Body of pancreas (tissue), 4 donors: ENCODE data around the gene AK5. TPM values are rescaled to one million over a fixed set of nuclear protein-coding genes. Genes with fewer than 3 reads are reported as not detected.

Source experiments
- ATAC-seq: fragments of 150-250 bp; one replicate; pipeline ENCODE4 v1.9.1; 2016
- DNase-seq, 4 donors: peaks; one replicate each; pipeline ENCODE4 v3.0.0-alpha.2; 2019
- H3K27ac ChIP-seq, 4 donors: fragments of 200-600 bp; sonication (generic); 1 replicate in 3 of 4; 2 replicates in 1 of 4; pipeline versions ENCODE4 v1.5.1 to v1.6.1; 2016 to 2019; ENCODE audit warnings: mild to moderate bottlenecking in 1 of 4, mixed read lengths in 1 of 4, moderate library complexity in 1 of 4
- H3K27me3 ChIP-seq, 2 donors: fragments of 200-600 bp; sonication (generic); one replicate each; pipeline ENCODE4 v1.6.0; 2016; ENCODE audit warnings: mild to moderate bottlenecking in 1 of 2
- H3K36me3 ChIP-seq, 2 donors: fragments of 200-600 bp; sonication (generic); replicated peaks in 1 of 2; 2 replicates each; pipeline ENCODE4 v1.5.1; 2016; ENCODE audit warnings: low read depth in 2 of 2; ENCODE audit not compliant: insufficient read depth in 1 of 2
- H3K4me1 ChIP-seq: fragments of 200-600 bp; sonication (generic); one replicate; pipeline ENCODE4 v1.6.0; 2016
- H3K4me3 ChIP-seq, 2 donors: fragments of 200-600 bp; sonication (generic); 1 replicate in 1 of 2; 2 replicates in 1 of 2; pipeline ENCODE4 v1.5.1; 2016 to 2019
- H3K9me3 ChIP-seq, 3 donors: fragments of 200-600 bp; sonication (generic); 1 replicate in 2 of 3; 2 replicates in 1 of 3; pipeline ENCODE4 v1.5.1; 2016
- CTCF ChIP-seq, 7 experiments: fragments of 450-650 bp in 4 of 7; fragments of 200-600 bp in 3 of 7; sonication (generic) in 3 of 7; IDR thresholded peaks; one replicate each; pipeline ENCODE4 v1.5.1; 2016 to 2019; ENCODE audit warnings: antibody characterized with exemption in 7 of 7
- POLR2A ChIP-seq, 3 donors: fragments of 450-650 bp; IDR thresholded peaks; one replicate each; pipeline ENCODE4 v1.6.1; 2016; ENCODE audit warnings: antibody characterized with exemption in 3 of 3, mild to moderate bottlenecking in 2 of 3
- WGBS, 2 donors: methylation state at CpG; one replicate each; pipeline ENCODE4 v1.1.5; 2017; 5-methylcytosine and 5-hydroxymethylcytosine counted together
- intact Hi-C: fragments of 100-400 bp; cut with DNase I; formaldehyde crosslinking; loops from one replicate; pipeline ENCODE4 v1.15.1; 2023
- total RNA-seq, 2 donors: library from RNA; depleted of rRNA; stranded (reverse); fragments of >200 nt; gene quantifications; one replicate each; pipeline ENCODE4 v1.1.0, GENCODE V29; 2016

AK5 gene
- total RNA-seq, 2 donors from 2014 or later, result not detected

DNA sequence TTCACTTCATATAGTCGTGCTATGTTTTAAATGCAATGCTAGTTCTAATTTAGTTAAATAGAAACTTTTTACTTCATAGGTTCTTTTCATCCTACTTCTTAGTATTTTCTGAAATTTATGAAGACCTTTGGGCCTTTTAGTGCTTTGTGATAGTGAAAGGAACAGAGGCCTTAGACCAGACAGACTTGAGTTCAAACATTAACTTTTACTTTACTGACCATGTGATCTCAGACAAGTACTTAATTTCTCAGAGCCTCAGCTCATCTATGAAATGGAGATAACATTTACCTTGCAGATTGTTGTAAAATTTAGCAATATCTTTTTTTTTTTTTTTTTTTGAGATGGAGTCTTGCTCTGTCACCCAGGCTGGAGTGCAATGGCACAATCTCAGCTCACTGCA is 57.5 kb downstream of the AK5 start:
- Histone ChIP-seq H3K4me1 (no peaks in the 10 kb centered on the region), H3K9me3 (no peaks in the 10 kb centered on the region), H3K27me3 (no peaks in the 10 kb centered on the region), H3K36me3 (no peaks in the 10 kb centered on the region), H3K4me3 (no peak overlapping the region), H3K27ac (no peak overlapping the region)
- no peak for DNase-seq
- intact Hi-C loops, result no loop called here
- 59 to 94% methylated on average over 1 of the region's 1 CpG for WGBS, 2 donors
- TF ChIP-seq CTCF (IDR thresholded peaks at IDR 0.05) (no peak), POLR2A (IDR thresholded peaks at IDR 0.05) (no peak)
- ATAC-seq, result no peak

DNA sequence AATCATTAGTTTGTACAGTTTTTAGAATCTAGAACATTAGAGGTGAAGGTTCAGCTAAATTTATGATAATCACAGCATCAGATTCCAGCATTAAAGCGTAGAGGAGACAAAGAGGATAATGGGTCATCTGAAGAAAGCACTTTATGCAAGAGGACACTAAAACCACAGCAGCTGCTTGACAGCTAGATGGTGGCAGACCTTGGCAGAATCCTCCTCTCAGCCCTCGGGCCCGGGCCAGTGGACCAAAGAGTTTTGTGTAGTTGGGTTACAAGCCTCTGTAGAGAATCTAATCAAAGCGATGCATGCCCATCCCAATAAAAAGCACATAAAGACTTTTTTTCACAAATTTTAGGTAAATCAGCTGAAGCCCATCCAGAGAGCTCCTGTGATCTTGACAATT is 59.4 kb downstream of the AK5 start:
- TF ChIP-seq CTCF (IDR thresholded peaks at IDR 0.05), result no peak
- TF ChIP-seq POLR2A (IDR thresholded peaks at IDR 0.05), result no peak
- no peaks in the 10 kb centered on the region for H3K36me3 ChIP-seq
- no peak overlapping the region for H3K27ac ChIP-seq
- WGBS, 2 donors, result 90 to 94% methylated on average over 4 of the region's 4 CpGs
- no peaks in the 10 kb centered on the region for H3K9me3 ChIP-seq
- no peak for ATAC-seq
- H3K27me3 ChIP-seq, result no peaks in the 10 kb centered on the region
- H3K4me3 ChIP-seq, result no peak overlapping the region
- H3K4me1 ChIP-seq, result no peaks in the 10 kb centered on the region
- DNase-seq, result no peak
- intact Hi-C loops, result no loop called here

DNA sequence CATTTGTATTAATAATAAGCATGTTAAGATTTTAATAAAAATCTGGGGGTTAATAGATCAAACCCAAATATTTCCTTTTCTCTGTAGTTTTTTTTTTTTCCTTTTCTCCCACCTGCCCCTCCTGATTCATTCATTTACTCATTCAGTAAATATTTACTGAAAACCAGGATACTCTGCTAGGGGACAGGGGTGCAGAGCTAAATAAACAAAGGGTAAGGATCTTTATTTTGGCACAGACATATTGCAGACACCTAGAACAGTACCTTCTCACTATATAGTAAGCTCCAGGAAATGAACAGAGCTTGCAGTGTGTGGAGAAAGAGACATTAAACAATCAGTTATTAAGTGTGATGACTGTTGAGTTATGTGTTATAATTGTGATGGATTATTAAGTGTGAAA is 60.9 kb downstream of the AK5 start:
- ATAC-seq (no peak), DNase-seq (no peak)
- TF ChIP-seq POLR2A (IDR thresholded peaks at IDR 0.05) (no peak), CTCF (IDR thresholded peaks at IDR 0.05) (no peak)
- Histone ChIP-seq H3K4me1 (no peaks in the 10 kb centered on the region), H3K27me3 (no peaks in the 10 kb centered on the region), H3K4me3 (no peak overlapping the region), H3K36me3 (no peaks in the 10 kb centered on the region), H3K9me3 (no peaks in the 10 kb centered on the region), H3K27ac (no peak overlapping the region)
- intact Hi-C loops, result no loop called here

DNA sequence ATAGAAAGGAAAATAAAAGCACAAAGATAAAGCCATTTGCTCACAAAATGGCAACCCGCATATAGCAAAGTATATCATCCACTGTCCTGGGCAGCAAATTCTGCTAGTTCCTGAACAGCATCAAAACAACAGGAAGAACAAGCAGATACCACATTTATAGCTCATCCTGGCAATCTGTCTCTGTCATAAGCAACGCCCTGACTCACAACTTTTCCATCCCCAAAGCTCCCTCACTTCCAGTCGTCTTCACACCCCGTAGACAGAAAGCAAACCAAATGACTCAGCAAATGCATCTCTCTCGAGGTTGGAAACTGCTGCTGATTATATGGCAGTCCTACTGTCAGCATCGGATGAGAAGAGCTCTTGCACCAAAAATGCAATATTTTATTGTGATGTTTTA is 65.8 kb downstream of the AK5 start:
- Histone ChIP-seq H3K27ac (no peak overlapping the region), H3K4me1 (no peaks in the 10 kb centered on the region), H3K9me3 (no peaks in the 10 kb centered on the region), H3K36me3 (no peaks in the 10 kb centered on the region), H3K4me3 (no peak overlapping the region), H3K27me3 (no peaks in the 10 kb centered on the region)
- DNase-seq, result no peak
- ATAC-seq, result no peak
- intact Hi-C loops, result no loop called here
- TF ChIP-seq CTCF (IDR thresholded peaks at IDR 0.05) (no peak), POLR2A (IDR thresholded peaks at IDR 0.05) (no peak)
- 41 to 45% methylated on average over 6 of the region's 6 CpGs for WGBS, 2 donors

DNA sequence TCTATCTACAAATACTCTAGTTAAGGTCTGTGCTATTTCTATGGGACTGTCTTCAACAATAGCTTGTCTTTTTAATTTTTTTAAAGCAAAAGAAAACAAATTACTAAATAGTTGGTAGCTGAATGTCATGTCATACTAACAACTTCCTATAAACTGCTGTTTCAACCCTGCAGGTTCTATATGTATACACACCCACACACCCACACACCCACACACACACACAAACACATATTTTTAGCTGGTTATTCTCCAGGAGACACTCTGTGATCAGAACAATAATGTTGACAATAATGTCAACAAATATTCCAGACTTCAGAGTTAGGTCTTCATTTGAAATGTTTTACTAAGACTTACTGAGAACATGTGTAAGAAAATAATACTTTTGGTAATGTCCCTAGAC is 66.7 kb downstream of the AK5 start:
- intact Hi-C loops, result no loop called here

More for the DNA sequence above, 66.7 kb downstream of the AK5 start:
- no peaks in the 10 kb centered on the region for H3K4me1 ChIP-seq
- H3K27ac ChIP-seq, result no peak overlapping the region
- H3K4me3 ChIP-seq, result no peak overlapping the region
- no peaks in the 10 kb centered on the region for H3K9me3 ChIP-seq
- H3K36me3 ChIP-seq, result no peaks in the 10 kb centered on the region
- H3K27me3 ChIP-seq, result no peaks in the 10 kb centered on the region
- DNase-seq, result no peak
- no peak for ATAC-seq
- no peak for TF ChIP-seq CTCF (IDR thresholded peaks at IDR 0.05)
- no peak for TF ChIP-seq POLR2A (IDR thresholded peaks at IDR 0.05)
